Stimulated activated naive B cell treated with anti-CD40 and anti-IgM and Interleukin-4, amounts not matched to agents 10 μg/mL and 1 μg/mL and 100 μg/mL, for 72 hours (primary cell): Measurements from ENCODE around the gene LCN10.
"Not testable (repeated sequence)": the region's sequence is repeated elsewhere in the genome, so short reads cannot be mapped to it uniquely, and the experiment has no call there.

Experiments
- ATAC-seq, 2 donors: fragments of 150-1000 bp; cut with Tn5 transposase; replicated peaks; 2 replicates each; pipeline ENCODE4 v1.10.0; 2021; ENCODE audit warnings: moderate library complexity in 1 of 2
- DNase-seq: peaks from one replicate; pipeline ENCODE4 v3.0.0; 2021
- H3K27ac Mint-ChIP-seq: one replicate; pipeline ENCODE4 v1.8.0; 2022; ENCODE audit warnings: mild to moderate bottlenecking, mixed read lengths
- H3K27me3 Mint-ChIP-seq, 2 donors: one replicate each; pipeline ENCODE4 v1.8.0; 2022; ENCODE audit warnings: mixed read lengths in 2 of 2
- H3K36me3 Mint-ChIP-seq, 2 donors: one replicate each; pipeline ENCODE4 v1.8.0; 2022; ENCODE audit warnings: mixed read lengths in 2 of 2, mild to moderate bottlenecking in 1 of 2
- H3K4me1 Mint-ChIP-seq, 2 donors: one replicate each; pipeline ENCODE4 v1.8.0; 2022; ENCODE audit warnings: mixed read lengths in 2 of 2, mild to moderate bottlenecking in 1 of 2
- H3K4me3 Mint-ChIP-seq, 2 donors: one replicate each; pipeline ENCODE4 v1.8.0; 2022; ENCODE audit warnings: mild to moderate bottlenecking in 2 of 2, mixed read lengths in 2 of 2, moderate library complexity in 1 of 2
- H3K9me3 Mint-ChIP-seq, 2 donors: one replicate each; pipeline ENCODE4 v1.8.0; 2022; ENCODE audit warnings: mixed read lengths in 2 of 2, mild to moderate bottlenecking in 1 of 2

Gene LCN10

GRCh38 chr9:136782452-136782851 is 39.7 kb upstream of the LCN10 start:
- Mint-ChIP-seq H3K4me3 (no peak overlapping the region), H3K27ac (no peak overlapping the region), H3K36me3 (no peaks in the 10 kb centered on the region), H3K4me1 (peaks cover 11 to 19% of the 10 kb centered on the region in 2 donors), H3K9me3 (no peaks in the 10 kb centered on the region), H3K27me3 (peaks cover 18 to 25% of the 10 kb centered on the region in 2 donors)
- ATAC-seq (no peak), DNase-seq (no peak)

- H3K9me3 Mint-ChIP-seq, result no peaks in the 10 kb centered on the region
- H3K27me3 Mint-ChIP-seq, result peaks cover 21 to 31% of the 10 kb centered on the region in 2 donors
- DNase-seq (no peak), ATAC-seq (no peak)
- H3K36me3 Mint-ChIP-seq, result no peaks in the 10 kb centered on the region
- no peak overlapping the region for H3K27ac Mint-ChIP-seq
- no peak overlapping the region for H3K4me3 Mint-ChIP-seq
- H3K4me1 Mint-ChIP-seq, result peaks cover 8 to 12% of the 10 kb centered on the region in 2 donors
These were observed 37.1 kb upstream of the LCN10 start for GRCh38 chr9:136779808-136780207.

GRCh38 chr9:136777359-136777758 is 34.6 kb upstream of the LCN10 start:
- Mint-ChIP-seq H3K27ac (no peak overlapping the region), H3K36me3 (peaks cover 0 to 9% of the 10 kb centered on the region in 2 donors), H3K9me3 (peaks cover 7% of the 10 kb centered on the region in 2 donors), H3K27me3 (peaks cover 21 to 31% of the 10 kb centered on the region in 2 donors), H3K4me1 (peaks cover 6 to 7% of the 10 kb centered on the region in 2 donors), H3K4me3 (no peak overlapping the region)
- DNase-seq (no peak), ATAC-seq (no peak)

- Mint-ChIP-seq H3K4me3 (no peak overlapping the region), H3K27ac (no peak overlapping the region), H3K36me3 (peaks cover 0 to 9% of the 10 kb centered on the region in 2 donors), H3K4me1 (peaks cover 6 to 7% of the 10 kb centered on the region in 2 donors), H3K9me3 (peaks cover 7% of the 10 kb centered on the region in 2 donors), H3K27me3 (peaks cover 21 to 31% of the 10 kb centered on the region in 2 donors)
- DNase-seq, result no peak
- ATAC-seq, result no peak
These were observed 34.2 kb upstream of the LCN10 start for GRCh38 chr9:136776947-136777346.

GRCh38 chr9:136775191-136775590 is 32.5 kb upstream of the LCN10 start:
- Mint-ChIP-seq H3K27ac (no peak overlapping the region), H3K4me3 (no peak overlapping the region), H3K27me3 (peaks cover 25 to 28% of the 10 kb centered on the region in 2 donors), H3K9me3 (peaks cover 7% of the 10 kb centered on the region in 2 donors), H3K36me3 (peaks cover 0 to 9% of the 10 kb centered on the region in 2 donors), H3K4me1 (peaks cover 7% of the 10 kb centered on the region in 2 donors)
- ATAC-seq (no peak), DNase-seq (no peak)

- H3K4me3 Mint-ChIP-seq, result no peak overlapping the region
- peaks cover 7% of the 10 kb centered on the region in 2 donors for H3K9me3 Mint-ChIP-seq
- no peak for DNase-seq
- H3K36me3 Mint-ChIP-seq, result peaks cover 0 to 9% of the 10 kb centered on the region in 2 donors
- H3K4me1 Mint-ChIP-seq, result peaks cover 11 to 14% of the 10 kb centered on the region in 2 donors
- no peak overlapping the region for H3K27ac Mint-ChIP-seq
- ATAC-seq, result no peak
- peaks cover 29 to 32% of the 10 kb centered on the region in 2 donors for H3K27me3 Mint-ChIP-seq
These were observed 31.8 kb upstream of the LCN10 start for GRCh38 chr9:136774416-136775045.

- H3K4me3 Mint-ChIP-seq, result no peak overlapping the region
- ATAC-seq (peak; percentile 88 to 93), DNase-seq (peak; percentile 55)
- H3K36me3 Mint-ChIP-seq, result peaks cover 0 to 9% of the 10 kb centered on the region in 2 donors
- peak overlapping the region; percentile 80 for H3K27ac Mint-ChIP-seq
- H3K4me1 Mint-ChIP-seq, result peaks cover 11 to 15% of the 10 kb centered on the region in 2 donors
- H3K27me3 Mint-ChIP-seq, result peaks cover 21 to 23% of the 10 kb centered on the region in 2 donors
- H3K9me3 Mint-ChIP-seq, result peaks cover 7% of the 10 kb centered on the region in 2 donors
These were observed 30.8 kb upstream of the LCN10 start for GRCh38 chr9:136773386-136774044.

- DNase-seq (no peak), ATAC-seq (no peak)
- Mint-ChIP-seq H3K9me3 (peaks cover 7% of the 10 kb centered on the region in 2 donors), H3K27me3 (peaks cover 10% of the 10 kb centered on the region in 2 donors), H3K4me1 (peaks cover 19 to 29% of the 10 kb centered on the region in 2 donors), H3K27ac (no peak overlapping the region), H3K36me3 (peaks cover 0 to 9% of the 10 kb centered on the region in 2 donors), H3K4me3 (no peak overlapping the region)
These were observed 29.2 kb upstream of the LCN10 start for GRCh38 chr9:136771907-136772415.

- Mint-ChIP-seq H3K27ac (peak overlapping the region; percentile 83), H3K4me1 (peaks cover 32 to 49% of the 10 kb centered on the region in 2 donors), H3K9me3 (peaks cover 7% of the 10 kb centered on the region in 2 donors), H3K36me3 (peaks cover 0 to 9% of the 10 kb centered on the region in 2 donors), H3K4me3 (peak overlapping the region; percentile 62 to 73), H3K27me3 (peaks cover 7 to 8% of the 10 kb centered on the region in 2 donors)
- ATAC-seq, result peak; percentile 56 to 68
- no peak for DNase-seq
These were observed 27.0 kb upstream of the LCN10 start for GRCh38 chr9:136769710-136770191.

GRCh38 chr9:136766410-136767120 is 23.8 kb upstream of the LCN10 start:
- H3K36me3 Mint-ChIP-seq, H3K27me3 Mint-ChIP-seq, H3K9me3 Mint-ChIP-seq: not testable (repeated sequence)
- peak overlapping the region; percentile 12 to 67 for H3K4me3 Mint-ChIP-seq
- DNase-seq (peak; percentile 84), ATAC-seq (peak; percentile 67 to 68)
- H3K4me1 Mint-ChIP-seq, result peaks cover 30 to 48% of the 10 kb centered on the region in 2 donors
- H3K27ac Mint-ChIP-seq, result peak overlapping the region; percentile 77

GRCh38 chr9:136765745-136766409 is 23.1 kb upstream of the LCN10 start:
- not testable (repeated sequence) for H3K9me3 Mint-ChIP-seq, DNase-seq, H3K27me3 Mint-ChIP-seq, H3K36me3 Mint-ChIP-seq
- peak; percentile 17 to 49 for ATAC-seq
- Mint-ChIP-seq H3K27ac (peak overlapping the region; percentile 94), H3K4me3 (peak overlapping the region in 1 of 2 donors; percentile 36), H3K4me1 (peaks cover 33 to 55% of the 10 kb centered on the region in 2 donors)

- H3K4me1 Mint-ChIP-seq, result peaks cover 36 to 62% of the 10 kb centered on the region in 2 donors
- DNase-seq, result no peak
- ATAC-seq, result no peak
- no peaks in the 10 kb centered on the region for H3K36me3 Mint-ChIP-seq
- H3K4me3 Mint-ChIP-seq, result no peak overlapping the region
- peaks cover 4 to 5% of the 10 kb centered on the region in 2 donors for H3K27me3 Mint-ChIP-seq
- no peaks in the 10 kb centered on the region for H3K9me3 Mint-ChIP-seq
- H3K27ac Mint-ChIP-seq, result no peak overlapping the region
These were observed 22.3 kb upstream of the LCN10 start for GRCh38 chr9:136765041-136765440.

- Mint-ChIP-seq H3K4me1 (peaks cover 37 to 63% of the 10 kb centered on the region in 2 donors), H3K27ac (peak within 1 kb of the TSS; percentile 31), H3K4me3 (no peak within 1 kb of the TSS), H3K9me3 (no peaks in the 10 kb centered on the region), H3K36me3 (no peaks in the 10 kb centered on the region), H3K27me3 (no peaks in the 10 kb centered on the region)
- no peak for DNase-seq
- no peak for ATAC-seq
These were observed 21.7 kb upstream of the LCN10 start, which contains the start of gene LCN15 for GRCh38 chr9:136764301-136764891. TSS of gene LCN15 (minus strand) at chr9:136764518. CDS start at chr9:136764488, 30 bp downstream.
